H1 (cell line): ENCODE results near the gene NR0B2. TPM values are rescaled to one million over a fixed set of nuclear protein-coding genes. Genes with fewer than 3 reads are reported as not detected.

Experiments
- ASH2L ChIP-seq: fragments of 200-600, 300-600 bp; sonication (generic); IDR thresholded peaks from one replicate; pipeline ENCODE4 v1.7.1; 2017; ENCODE audit warnings: low read length
- BACH1 ChIP-seq: IDR thresholded peaks from 2 replicates; pipeline ENCODE4 v1.6.1; 2012; ENCODE audit warnings: low read length, improper control_type of control experiment
- BRCA1 ChIP-seq: IDR thresholded peaks from 2 replicates; pipeline ENCODE4 v1.6.1; 2012; ENCODE audit warnings: low read depth, low read length, improper control_type of control experiment
- CBX5 ChIP-seq: fragments of 300-800, 300-1000 bp; sonication (generic); IDR thresholded peaks from 2 replicates; pipeline ENCODE4 v1.7.1; 2016; ENCODE audit warnings: antibody characterized with exemption, low read length, low read depth
- CREB1 ChIP-seq: IDR thresholded peaks from 2 replicates; pipeline ENCODE4 v1.6.1; 2012; ENCODE audit warnings: inconsistent platforms
- FOSL1 ChIP-seq: IDR thresholded peaks from 2 replicates; pipeline ENCODE4 v1.6.1; 2011; ENCODE audit warnings: mild to moderate bottlenecking, low read depth, low read length, moderate library complexity; ENCODE audit not compliant: insufficient read depth
- GABPA ChIP-seq: IDR thresholded peaks from 2 replicates; pipeline ENCODE4 v1.6.1; 2011; ENCODE audit warnings: mild to moderate bottlenecking, low read length, moderate library complexity, borderline replicate concordance; ENCODE audit not compliant: insufficient read depth
- HDAC6 ChIP-seq: IDR thresholded peaks from one replicate; pipeline ENCODE4 v1.7.1; 2012; ENCODE audit warnings: low read depth, mild to moderate bottlenecking, inconsistent platforms, low read length, moderate library complexity
- KDM4A ChIP-seq: IDR thresholded peaks from one replicate; pipeline ENCODE4 v1.7.1; 2012; ENCODE audit warnings: low read depth, mild to moderate bottlenecking, moderate library complexity, low read length, inconsistent platforms; ENCODE audit not compliant: severe bottlenecking
- NRF1 ChIP-seq: IDR thresholded peaks from 2 replicates; pipeline ENCODE4 v1.6.1; 2011; ENCODE audit warnings: mild to moderate bottlenecking, low read depth, low read length, improper control_type of control experiment
- PHF8 ChIP-seq: fragments of 200-600 bp; sonication (generic); conservative IDR thresholded peaks from 2 replicates; pipeline ENCODE4 v1.7.1; 2012; ENCODE audit warnings: low read depth, mild to moderate bottlenecking, inconsistent platforms, low read length, moderate library complexity
- RBBP5 ChIP-seq: IDR thresholded peaks from 2 replicates; pipeline ENCODE4 v1.7.1; 2012; ENCODE audit warnings: low read depth, mild to moderate bottlenecking, inconsistent platforms, low read length, moderate library complexity, borderline replicate concordance
- RFX5 ChIP-seq: IDR thresholded peaks from 2 replicates; pipeline ENCODE4 v1.6.1; 2011; ENCODE audit warnings: low read depth, low read length, improper control_type of control experiment, borderline replicate concordance
- SIN3A ChIP-seq, 2 experiments: IDR thresholded peaks in 1 of 2; conservative IDR thresholded peaks in 1 of 2; 2 replicates each; pipeline ENCODE4 v1.6.1; 2011 to 2012; ENCODE audit warnings: low read length in 2 of 2, improper control_type of control experiment in 1 of 2, low read depth in 1 of 2, mild to moderate bottlenecking in 1 of 2
- SIX5 ChIP-seq: IDR thresholded peaks from 2 replicates; pipeline ENCODE4 v1.6.1; 2011; ENCODE audit warnings: mild to moderate bottlenecking, low read depth, low read length
- SRF ChIP-seq: IDR thresholded peaks from 2 replicates; pipeline ENCODE4 v1.6.1; 2011; ENCODE audit warnings: mild to moderate bottlenecking, low read depth, low read length, moderate library complexity
- TAF1 ChIP-seq: IDR thresholded peaks from 2 replicates; pipeline ENCODE4 v1.6.1; 2011; ENCODE audit warnings: mild to moderate bottlenecking, low read depth, low read length
- YY1 ChIP-seq: IDR thresholded peaks from 2 replicates; pipeline ENCODE4 v1.6.1; 2011; ENCODE audit warnings: low read depth, mild to moderate bottlenecking, low read length
- polyA plus RNA-seq, 7 experiments: library from polyadenylated mRNA; depleted of rRNA in 3 of 7; stranded (reverse) in 5 of 7; unstranded in 2 of 7; fragments of >200 nt in 5 of 7; fragments of 200-250 nt in 2 of 7; gene quantifications; 1 replicate in 5 of 7; 2 replicates in 1 of 7; 4 replicates in 1 of 7; pipeline versions ENCODE4 v1.2.1 to v1.2.3, GENCODE V29; 2011 to 2013; ENCODE audit warnings: missing spikeins in 2 of 7, mixed read lengths in 2 of 7
- total RNA-seq: library from RNA; stranded (reverse); fragmentation: NEBNext Ultra II Directional; extraction: Animal tissue kit (Norgen Biotek cat#: 25700); gene quantifications from 2 replicates; pipeline ENCODE4 v1.2.1, GENCODE V29; 2021
- TF ChIP-seq, protein P1 (sequence below): IDR thresholded peaks from 2 replicates; pipeline ENCODE4 v1.6.1; 2011; ENCODE audit warnings: low read depth, mild to moderate bottlenecking, low read length; ENCODE audit not compliant: insufficient read depth
- TF ChIP-seq, protein P2 (sequence below): IDR thresholded peaks from 2 replicates; pipeline ENCODE4 v1.6.1; 2012; ENCODE audit warnings: inconsistent platforms
- TF ChIP-seq, protein P3 (sequence below): IDR thresholded peaks from 2 replicates; pipeline ENCODE4 v1.6.1; 2012; ENCODE audit warnings: low read length, inconsistent platforms

NR0B2 gene
- total and polyA plus RNA-seq, 2 of the 8 experiments (the other 6 are each of a cell fraction or from before 2014, with no cell fraction given) = not detected

DNA sequence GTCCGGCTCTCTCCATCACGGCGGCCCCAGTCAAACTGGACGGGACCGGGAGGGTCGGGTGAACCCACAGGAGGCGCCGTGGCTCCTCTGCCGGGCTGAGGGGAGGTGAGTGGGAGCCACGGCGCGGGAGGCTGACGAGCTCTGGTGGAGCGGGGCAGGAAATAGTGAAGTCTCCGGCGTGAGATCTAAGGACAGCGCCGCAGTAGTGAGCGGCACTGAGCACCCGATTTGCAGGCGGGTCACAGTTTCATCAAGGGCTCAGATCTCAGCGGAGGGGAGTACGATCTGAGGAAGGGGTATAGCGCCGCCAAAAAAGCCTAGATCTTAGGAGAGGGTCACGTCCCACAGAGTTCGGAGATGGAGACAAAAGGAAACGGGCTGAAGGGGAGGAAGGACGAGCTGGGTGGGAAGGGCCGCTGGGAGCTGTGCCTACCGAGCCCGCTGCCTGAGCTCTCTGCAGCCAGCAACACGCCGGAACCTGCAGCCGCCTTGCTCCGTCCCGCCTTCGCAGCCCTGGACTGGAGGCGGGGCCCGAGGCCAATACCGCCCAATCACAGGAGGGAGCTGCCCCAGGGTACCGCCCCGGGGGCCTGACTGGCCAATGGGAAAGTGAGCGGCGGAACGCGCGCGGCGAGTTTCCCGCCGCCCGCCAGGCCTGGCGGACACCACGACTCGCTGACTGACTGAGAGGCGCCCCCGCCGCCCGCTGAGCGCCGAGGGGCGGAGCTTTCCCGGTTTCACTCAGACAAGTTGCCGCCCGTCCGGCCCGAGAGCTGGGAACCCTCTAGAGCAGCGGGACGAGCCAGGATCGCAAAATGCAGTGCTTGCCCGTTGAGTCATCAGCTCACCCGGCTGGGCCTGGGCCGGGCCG is 48.9 kb downstream of the NR0B2 start (continued):
- TF ChIP-seq KDM4A = peak; percentile 76
- no peak for TF ChIP-seq YY1
- no peak for TF ChIP-seq NRF1
- peak; percentile 62 for TF ChIP-seq PHF8
- no peak for TF ChIP-seq SIN3A (conservative IDR thresholded peaks at IDR 0.05 in 1 of 2, IDR thresholded peaks at IDR 0.05 in 1 of 2; ENCODE audit: low read depth in 1 of 2, low read length in 2 of 2)
- 0 out of 2 replicates have a peak, but pooled peaks have one; percentile 73 for TF ChIP-seq RBBP5
- TF ChIP-seq, protein P1, sequence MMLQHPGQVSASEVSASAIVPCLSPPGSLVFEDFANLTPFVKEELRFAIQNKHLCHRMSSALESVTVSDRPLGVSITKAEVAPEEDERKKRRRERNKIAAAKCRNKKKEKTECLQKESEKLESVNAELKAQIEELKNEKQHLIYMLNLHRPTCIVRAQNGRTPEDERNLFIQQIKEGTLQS = no peak
- TF ChIP-seq BRCA1 = no peak
- TF ChIP-seq FOSL1 = no peak
- TF ChIP-seq ASH2L = peak; percentile 54
- peak; percentile 73 for TF ChIP-seq BACH1
- TF ChIP-seq, protein P2, sequence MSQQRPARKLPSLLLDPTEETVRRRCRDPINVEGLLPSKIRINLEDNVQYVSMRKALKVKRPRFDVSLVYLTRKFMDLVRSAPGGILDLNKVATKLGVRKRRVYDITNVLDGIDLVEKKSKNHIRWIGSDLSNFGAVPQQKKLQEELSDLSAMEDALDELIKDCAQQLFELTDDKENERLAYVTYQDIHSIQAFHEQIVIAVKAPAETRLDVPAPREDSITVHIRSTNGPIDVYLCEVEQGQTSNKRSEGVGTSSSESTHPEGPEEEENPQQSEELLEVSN = peak; percentile 92
- TF ChIP-seq GABPA = no peak
- no peak for TF ChIP-seq CBX5
- no peak for TF ChIP-seq SRF
- no peak for TF ChIP-seq RFX5
- TF ChIP-seq CREB1 = 0 out of 2 replicates have a peak, but pooled peaks have one; percentile 39
- TF ChIP-seq HDAC6 = no peak
- no peak for TF ChIP-seq SIX5
- TF ChIP-seq TAF1 = peak; percentile 86
- TF ChIP-seq, protein P3, sequence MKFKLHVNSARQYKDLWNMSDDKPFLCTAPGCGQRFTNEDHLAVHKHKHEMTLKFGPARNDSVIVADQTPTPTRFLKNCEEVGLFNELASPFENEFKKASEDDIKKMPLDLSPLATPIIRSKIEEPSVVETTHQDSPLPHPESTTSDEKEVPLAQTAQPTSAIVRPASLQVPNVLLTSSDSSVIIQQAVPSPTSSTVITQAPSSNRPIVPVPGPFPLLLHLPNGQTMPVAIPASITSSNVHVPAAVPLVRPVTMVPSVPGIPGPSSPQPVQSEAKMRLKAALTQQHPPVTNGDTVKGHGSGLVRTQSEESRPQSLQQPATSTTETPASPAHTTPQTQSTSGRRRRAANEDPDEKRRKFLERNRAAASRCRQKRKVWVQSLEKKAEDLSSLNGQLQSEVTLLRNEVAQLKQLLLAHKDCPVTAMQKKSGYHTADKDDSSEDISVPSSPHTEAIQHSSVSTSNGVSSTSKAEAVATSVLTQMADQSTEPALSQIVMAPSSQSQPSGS = no peak
